ENCODE measurements around the gene HYLS1.

DNA sequence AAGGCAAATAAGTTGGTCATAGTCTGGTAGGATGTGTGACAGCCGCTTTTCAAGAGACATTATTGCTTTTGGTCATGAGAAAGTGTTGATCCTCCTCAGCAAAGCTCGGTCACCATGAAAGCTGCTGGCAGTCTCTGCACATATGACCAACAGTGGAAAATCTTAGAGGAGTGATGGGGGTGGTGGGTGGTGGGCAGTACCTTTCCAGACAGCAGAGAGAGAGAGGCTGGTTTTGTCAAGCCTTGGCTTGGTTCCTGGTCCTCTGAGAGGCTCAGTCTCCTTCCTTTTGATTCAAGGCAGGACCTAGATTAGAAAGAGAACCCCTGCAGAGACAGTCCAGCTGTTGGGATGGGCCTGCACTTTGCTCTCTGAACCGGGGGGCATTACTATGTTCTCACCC, 38.3 kb downstream of the HYLS1 start:
- TF ChIP-seq POLR2AphosphoS5 (IDR thresholded peaks at IDR 0.05) = no peak
- no peak for TF ChIP-seq POLR2A (IDR thresholded peaks at IDR 0.05)

All from spleen (tissue), 3 donors.